ENCODE data around the gene FDX1.

Gene FDX1

GRCh38 chr11:110513259-110513801, 83.6 kb downstream of the FDX1 start:
- DNase-seq: no peak

GRCh38 chr11:110513846-110514437, 84.2 kb downstream of the FDX1 start:
- no peak for DNase-seq
